OCI-LY1 (cell line): ENCODE data around the gene SEC11A.

Source experiments
- H2AFZ ChIP-seq: fragments of 200-600 bp; sonication (generic), shearing (Covaris generic); 2 replicates; pipeline ENCODE4 v1.6.0; 2014; ENCODE audit warnings: antibody characterized with exemption, mild to moderate bottlenecking, low read length
- H3F3A ChIP-seq: fragments of 200-600 bp; sonication (generic), shearing (Covaris generic); 2 replicates; pipeline ENCODE4 v1.6.0; 2014; ENCODE audit warnings: mild to moderate bottlenecking, antibody characterized with exemption, low read length, moderate library complexity; ENCODE audit not compliant: insufficient read depth
- H3K27ac ChIP-seq: fragments of 200-600 bp; sonication (generic); 2 replicates; pipeline ENCODE4 v1.5.1; 2014; ENCODE audit warnings: low read length, mixed run types, mild to moderate bottlenecking, low read depth; ENCODE audit not compliant: poor library complexity, severe bottlenecking
- H3K27me3 ChIP-seq: fragments of 200-600 bp; sonication (generic); 2 replicates; pipeline ENCODE4 v1.6.0; 2014; ENCODE audit warnings: antibody characterized with exemption, mild to moderate bottlenecking, low read length, moderate library complexity; ENCODE audit not compliant: insufficient read depth
- H3K36me3 ChIP-seq: fragments of 200-600 bp; sonication (generic); 2 replicates; pipeline ENCODE4 v1.6.1; 2014; ENCODE audit warnings: mild to moderate bottlenecking, antibody characterized with exemption, low read length, moderate library complexity, mixed read lengths; ENCODE audit not compliant: insufficient read depth
- H3K4me1 ChIP-seq: fragments of 200-600 bp; sonication (generic); 2 replicates; pipeline ENCODE4 v1.5.1; 2014; ENCODE audit warnings: mild to moderate bottlenecking, low read length, moderate library complexity; ENCODE audit not compliant: insufficient read depth, severe bottlenecking
- H3K4me2 ChIP-seq: fragments of 200-600 bp; sonication (generic), shearing (Covaris generic); 2 replicates; pipeline ENCODE4 v1.6.1; 2014; ENCODE audit warnings: low read length
- H3K4me3 ChIP-seq: fragments of 200-600 bp; sonication (generic); 2 replicates; pipeline ENCODE4 v1.5.1; 2014; ENCODE audit warnings: low read length, low read depth, mild to moderate bottlenecking, mixed read lengths; ENCODE audit not compliant: poor library complexity, severe bottlenecking
- H3K79me2 ChIP-seq: fragments of 200-600 bp; shearing (Covaris generic); 2 replicates; pipeline ENCODE4 v1.6.1; 2016; ENCODE audit warnings: mixed run types, low read length, mixed read lengths; ENCODE audit not compliant: insufficient read depth
- H3K9ac ChIP-seq: fragments of 200-600 bp; sonication (generic), shearing (Covaris generic); 2 replicates; pipeline ENCODE4 v1.6.1; 2014; ENCODE audit warnings: mild to moderate bottlenecking, low read length, mixed read lengths
- H3K9me2 ChIP-seq: fragments of 200-600 bp; sonication (generic), shearing (Covaris generic); 2 replicates; pipeline ENCODE4 v1.6.1; 2014; ENCODE audit warnings: low read depth, mild to moderate bottlenecking, low read length, mixed read lengths
- H3K9me3 ChIP-seq: fragments of 200-600 bp; shearing (Covaris generic); 2 replicates; pipeline ENCODE4 v1.6.1; 2014; ENCODE audit warnings: low read length, mixed read lengths
- H4K20me1 ChIP-seq: fragments of 200-600 bp; sonication (generic), shearing (Covaris generic); 2 replicates; pipeline ENCODE4 v1.6.0; 2016; ENCODE audit warnings: mild to moderate bottlenecking, low read length; ENCODE audit not compliant: insufficient read depth
- EZH2 ChIP-seq: fragments of 200-600 bp; sonication (generic), shearing (Covaris generic); IDR thresholded peaks from 2 replicates; pipeline ENCODE4 v1.8.0; 2017; ENCODE audit warnings: borderline replicate concordance, mixed run types, mild to moderate bottlenecking, antibody characterized with exemption, low read length, moderate library complexity, mixed read lengths
- TF ChIP-seq, protein P1 (sequence below): fragments of 200-600 bp; sonication (generic), shearing (Covaris generic); IDR thresholded peaks from 2 replicates; pipeline ENCODE4 v1.5.1; 2017; ENCODE audit warnings: mild to moderate bottlenecking, antibody characterized with exemption, low read length, moderate library complexity, mixed read lengths

Gene SEC11A

GRCh38 chr15:84721371-84721770, 5.4 kb upstream of the SEC11A start:
- H4K20me1 ChIP-seq, result no peaks in the 10 kb centered on the region
- TF ChIP-seq EZH2, result no peak
- TF ChIP-seq, protein P1, sequence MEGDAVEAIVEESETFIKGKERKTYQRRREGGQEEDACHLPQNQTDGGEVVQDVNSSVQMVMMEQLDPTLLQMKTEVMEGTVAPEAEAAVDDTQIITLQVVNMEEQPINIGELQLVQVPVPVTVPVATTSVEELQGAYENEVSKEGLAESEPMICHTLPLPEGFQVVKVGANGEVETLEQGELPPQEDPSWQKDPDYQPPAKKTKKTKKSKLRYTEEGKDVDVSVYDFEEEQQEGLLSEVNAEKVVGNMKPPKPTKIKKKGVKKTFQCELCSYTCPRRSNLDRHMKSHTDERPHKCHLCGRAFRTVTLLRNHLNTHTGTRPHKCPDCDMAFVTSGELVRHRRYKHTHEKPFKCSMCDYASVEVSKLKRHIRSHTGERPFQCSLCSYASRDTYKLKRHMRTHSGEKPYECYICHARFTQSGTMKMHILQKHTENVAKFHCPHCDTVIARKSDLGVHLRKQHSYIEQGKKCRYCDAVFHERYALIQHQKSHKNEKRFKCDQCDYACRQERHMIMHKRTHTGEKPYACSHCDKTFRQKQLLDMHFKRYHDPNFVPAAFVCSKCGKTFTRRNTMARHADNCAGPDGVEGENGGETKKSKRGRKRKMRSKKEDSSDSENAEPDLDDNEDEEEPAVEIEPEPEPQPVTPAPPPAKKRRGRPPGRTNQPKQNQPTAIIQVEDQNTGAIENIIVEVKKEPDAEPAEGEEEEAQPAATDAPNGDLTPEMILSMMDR, result no peak
- H3K4me3 ChIP-seq, result no peak overlapping the region
- no peaks in the 10 kb centered on the region for H3K79me2 ChIP-seq
- H3K9me2 ChIP-seq, result no peaks in the 10 kb centered on the region
- no peaks in the 10 kb centered on the region for H3K27me3 ChIP-seq
- no peak overlapping the region for H3K9ac ChIP-seq
- H3K4me1 ChIP-seq, result peaks cover 23% of the 10 kb centered on the region
- no peak overlapping the region for H2AFZ ChIP-seq
- H3K27ac ChIP-seq, result no peak overlapping the region
- H3F3A ChIP-seq, result no peaks in the 10 kb centered on the region
- no peak overlapping the region for H3K4me2 ChIP-seq
- H3K9me3 ChIP-seq, result no peaks in the 10 kb centered on the region
- H3K36me3 ChIP-seq, result no peaks in the 10 kb centered on the region

- H3K36me3 ChIP-seq, result peaks cover 9% of the 10 kb centered on the region; the same call in 1 of the 2 replicates
- peak overlapping the region; percentile 80 for H3K9ac ChIP-seq
- TF ChIP-seq EZH2, result no peak
- TF ChIP-seq, protein P1, result no peak
- H3F3A ChIP-seq, result no peaks in the 10 kb centered on the region
- no peaks in the 10 kb centered on the region for H3K27me3 ChIP-seq
- H2AFZ ChIP-seq, result no peak overlapping the region
- no peaks in the 10 kb centered on the region for H4K20me1 ChIP-seq
- peak overlapping the region; percentile 71 for H3K4me2 ChIP-seq
- H3K9me2 ChIP-seq, result no peaks in the 10 kb centered on the region
- H3K27ac ChIP-seq, result peak overlapping the region; percentile 47
- peaks cover 36% of the 10 kb centered on the region for H3K79me2 ChIP-seq
- peak overlapping the region; percentile 80 for H3K4me3 ChIP-seq
- no peaks in the 10 kb centered on the region for H3K9me3 ChIP-seq
- peaks cover 20% of the 10 kb centered on the region for H3K4me1 ChIP-seq
Observed at GRCh38 chr15:84715441-84716035, 401 bp downstream of the SEC11A start.

DNA sequence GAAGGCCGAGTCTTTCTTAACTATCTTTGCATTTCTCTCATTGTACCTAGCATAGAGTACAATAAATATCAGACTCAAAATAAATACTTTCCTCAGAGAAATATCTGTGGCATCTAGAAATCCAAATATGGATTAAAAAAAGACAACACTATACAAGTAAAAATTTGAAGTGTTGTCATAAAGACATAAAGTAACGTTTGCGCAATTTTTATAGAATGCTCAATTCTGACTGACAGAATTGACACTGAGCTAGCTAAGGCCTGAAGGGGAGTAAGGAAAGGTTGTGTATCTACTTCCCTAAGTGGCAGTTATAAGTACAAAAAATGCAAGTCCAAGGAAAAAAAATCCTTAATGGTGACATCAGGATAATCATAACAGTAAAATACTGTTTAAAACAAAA, 1.1 kb downstream of the SEC11A start:
- no peaks in the 10 kb centered on the region for H3K27me3 ChIP-seq
- no peaks in the 10 kb centered on the region for H3K9me2 ChIP-seq
- no peaks in the 10 kb centered on the region for H3F3A ChIP-seq
- no peaks in the 10 kb centered on the region for H3K9me3 ChIP-seq
- peak overlapping the region; percentile 80 for H3K4me3 ChIP-seq
- H3K36me3 ChIP-seq, result peaks cover 9% of the 10 kb centered on the region; the same call in 1 of the 2 replicates
- H2AFZ ChIP-seq, result no peak overlapping the region
- peaks cover 20% of the 10 kb centered on the region for H3K4me1 ChIP-seq
- peak overlapping the region; percentile 71 for H3K4me2 ChIP-seq
- H3K27ac ChIP-seq, result no peak overlapping the region
- no peak for TF ChIP-seq EZH2
- TF ChIP-seq, protein P1, result no peak
- H3K79me2 ChIP-seq, result peaks cover 36% of the 10 kb centered on the region
- H3K9ac ChIP-seq, result peak overlapping the region; percentile 80
- H4K20me1 ChIP-seq, result no peaks in the 10 kb centered on the region
